D721Med (cell line): Measurements from ENCODE around the gene PDE6B.

Experiments
- DNase-seq: peaks from one replicate; pipeline ENCODE4 v3.0.0; 2011; ENCODE audit warnings: low spot score; ENCODE audit not compliant: insufficient read length
- FAIRE-seq: peaks from 2 replicates; lab custom pipeline; 2011; peaks lifted over from hg19 to GRCh38; lab: Jason Lieb, UNC
- TF ChIP-seq, protein P1 (sequence below): IDR thresholded peaks from 2 replicates; pipeline ENCODE4 v1.5.1; 2012; ENCODE audit warnings: mild to moderate bottlenecking, control low read depth; ENCODE audit not compliant: insufficient read depth; ENCODE audit errors: missing control alignments

PDE6B gene

DNA sequence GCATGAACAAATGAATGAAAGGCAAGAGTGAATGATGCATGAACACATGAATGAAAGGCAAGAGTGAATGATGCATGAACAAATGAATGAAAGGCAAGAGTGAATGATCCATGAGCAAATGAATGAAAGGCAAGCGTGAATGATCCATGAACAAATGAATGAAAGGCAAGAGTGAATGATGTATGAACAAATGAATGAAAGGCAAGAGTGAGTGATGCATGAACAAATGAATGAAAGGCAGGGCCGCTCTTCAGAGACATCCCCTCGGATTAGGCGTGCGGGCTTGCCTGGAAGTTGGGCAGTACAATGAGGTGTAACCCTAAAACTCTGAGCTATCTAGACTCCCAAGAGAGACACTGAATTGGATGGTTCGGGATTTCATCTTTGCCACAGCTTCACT, 84.0 kb downstream of the PDE6B start:
- TF ChIP-seq, protein P1, sequence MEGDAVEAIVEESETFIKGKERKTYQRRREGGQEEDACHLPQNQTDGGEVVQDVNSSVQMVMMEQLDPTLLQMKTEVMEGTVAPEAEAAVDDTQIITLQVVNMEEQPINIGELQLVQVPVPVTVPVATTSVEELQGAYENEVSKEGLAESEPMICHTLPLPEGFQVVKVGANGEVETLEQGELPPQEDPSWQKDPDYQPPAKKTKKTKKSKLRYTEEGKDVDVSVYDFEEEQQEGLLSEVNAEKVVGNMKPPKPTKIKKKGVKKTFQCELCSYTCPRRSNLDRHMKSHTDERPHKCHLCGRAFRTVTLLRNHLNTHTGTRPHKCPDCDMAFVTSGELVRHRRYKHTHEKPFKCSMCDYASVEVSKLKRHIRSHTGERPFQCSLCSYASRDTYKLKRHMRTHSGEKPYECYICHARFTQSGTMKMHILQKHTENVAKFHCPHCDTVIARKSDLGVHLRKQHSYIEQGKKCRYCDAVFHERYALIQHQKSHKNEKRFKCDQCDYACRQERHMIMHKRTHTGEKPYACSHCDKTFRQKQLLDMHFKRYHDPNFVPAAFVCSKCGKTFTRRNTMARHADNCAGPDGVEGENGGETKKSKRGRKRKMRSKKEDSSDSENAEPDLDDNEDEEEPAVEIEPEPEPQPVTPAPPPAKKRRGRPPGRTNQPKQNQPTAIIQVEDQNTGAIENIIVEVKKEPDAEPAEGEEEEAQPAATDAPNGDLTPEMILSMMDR = no peak
- FAIRE-seq = no peak
- no peak for DNase-seq

DNA sequence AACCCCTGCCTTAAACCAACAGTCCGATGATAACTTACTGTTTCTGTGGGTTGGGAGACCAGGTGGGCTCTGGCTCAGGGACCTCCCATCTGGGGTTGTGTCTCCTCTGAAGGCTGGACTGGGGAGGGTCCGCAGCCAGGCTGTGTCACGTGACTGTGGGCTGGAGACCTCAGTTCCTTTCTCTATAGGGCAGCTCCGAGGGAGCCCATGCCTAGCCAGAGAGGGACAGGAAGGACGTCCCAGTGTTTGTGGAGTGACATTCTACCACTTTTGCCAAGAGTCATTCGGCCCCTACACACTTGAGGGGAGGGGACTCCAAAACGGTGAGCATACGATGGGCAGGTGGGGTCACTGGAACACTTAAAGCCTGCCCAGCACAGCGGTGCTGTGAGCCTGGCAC, 84.7 kb downstream of the PDE6B start:
- TF ChIP-seq, protein P1 = no peak
- DNase-seq (no peak), FAIRE-seq (no peak)

DNA sequence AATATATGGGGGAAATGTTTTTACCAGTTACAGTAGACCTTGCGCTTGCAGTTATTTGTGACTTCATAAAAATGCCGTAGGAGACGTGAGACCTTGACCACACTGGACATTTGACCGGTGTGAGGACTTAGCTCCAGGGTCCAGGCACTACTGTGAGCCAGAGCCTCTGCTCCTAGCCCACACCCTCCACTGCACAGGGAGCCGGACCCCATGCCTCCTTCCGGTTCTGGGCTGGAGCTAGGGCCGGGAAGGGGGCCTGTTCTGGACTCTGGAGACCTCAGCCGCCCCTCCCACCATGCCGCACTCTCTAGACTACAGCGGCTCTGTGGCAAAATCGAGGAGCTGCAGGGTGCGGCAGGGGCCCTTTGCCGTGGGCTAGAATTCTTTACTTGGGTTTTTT, 85.5 kb downstream of the PDE6B start:
- TF ChIP-seq, protein P1 = no peak
- DNase-seq (no peak), FAIRE-seq (no peak)

DNA sequence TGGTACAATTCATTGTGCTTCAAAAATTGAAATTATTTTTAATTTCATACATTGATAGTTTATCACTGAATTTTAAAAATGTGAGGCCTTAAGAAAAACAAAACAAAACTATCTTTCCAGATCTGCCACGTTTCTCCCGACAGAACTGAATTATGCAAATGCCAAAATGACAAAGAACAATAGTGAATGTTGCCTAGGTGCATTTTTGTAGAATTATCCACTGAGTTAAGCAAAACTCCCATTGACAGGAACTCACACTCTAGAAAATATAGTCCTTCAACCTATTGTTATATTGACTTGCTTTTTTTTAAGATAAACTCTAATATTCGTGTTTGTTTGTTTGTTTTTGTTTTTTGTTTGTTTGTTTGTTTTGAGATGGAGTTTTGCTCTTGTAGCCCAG, 86.7 kb downstream of the PDE6B start:
- no peak for DNase-seq
- FAIRE-seq = no peak
- TF ChIP-seq, protein P1 = no peak

DNA sequence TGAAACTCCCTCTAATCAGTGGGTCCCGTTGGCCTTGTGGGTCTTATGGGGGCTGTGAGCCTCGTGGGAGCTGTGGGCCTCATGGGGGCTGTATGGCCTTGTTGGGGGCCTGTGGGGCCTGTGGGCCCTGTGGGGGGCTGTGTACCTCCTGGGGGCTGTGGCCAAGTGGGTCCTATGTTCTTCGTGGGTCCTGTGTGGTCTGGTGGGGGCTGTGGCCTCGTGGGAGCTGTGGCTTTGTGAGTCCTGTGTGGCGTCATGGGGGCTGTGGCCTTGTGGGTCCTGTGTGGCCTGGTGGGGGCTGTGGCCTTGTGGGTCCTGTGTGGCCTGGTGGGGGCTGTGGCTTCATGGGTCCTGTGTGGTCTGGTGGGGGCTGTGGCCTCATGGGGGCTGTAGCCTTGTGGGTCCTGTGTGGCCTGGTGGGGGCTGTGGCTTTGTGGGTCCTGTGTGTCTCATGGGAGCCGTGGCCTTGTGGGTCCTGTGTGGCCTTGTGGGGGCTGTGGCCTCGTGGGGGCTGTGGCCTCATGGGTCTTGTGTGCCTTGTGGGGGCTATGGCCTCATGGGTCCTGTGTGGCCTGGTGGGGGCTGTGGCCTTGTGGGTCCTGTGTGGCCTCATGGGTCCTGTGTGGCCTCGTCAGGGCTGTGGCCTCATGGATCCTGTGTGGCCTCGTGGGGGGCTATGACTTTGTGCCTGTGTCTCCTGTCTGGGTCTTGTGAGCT, 87.7 kb downstream of the PDE6B start:
- TF ChIP-seq, protein P1 = no peak
- DNase-seq = no peak
- no peak for FAIRE-seq

DNA sequence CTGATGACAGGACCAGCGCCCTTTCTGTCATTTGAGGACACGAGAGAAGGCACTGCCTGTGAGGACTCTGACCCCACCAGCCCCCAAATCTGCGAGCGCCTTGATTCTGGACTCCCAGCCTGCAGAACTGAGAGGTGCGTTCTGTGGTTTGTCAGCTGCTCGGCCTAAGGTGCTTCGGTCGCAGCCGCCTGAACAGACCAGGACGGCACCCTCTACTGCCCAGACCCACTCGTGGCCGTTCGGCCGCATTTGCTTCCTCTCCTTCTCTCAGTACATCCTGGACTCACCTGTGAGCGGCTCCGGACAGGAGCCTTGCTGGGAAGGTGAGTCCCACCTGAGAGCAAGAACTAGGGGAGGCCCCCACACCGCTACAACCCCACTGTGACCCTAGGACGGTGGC, 88.7 kb downstream of the PDE6B start:
- no peak for FAIRE-seq
- no peak for DNase-seq
- TF ChIP-seq, protein P1 = no peak

DNA sequence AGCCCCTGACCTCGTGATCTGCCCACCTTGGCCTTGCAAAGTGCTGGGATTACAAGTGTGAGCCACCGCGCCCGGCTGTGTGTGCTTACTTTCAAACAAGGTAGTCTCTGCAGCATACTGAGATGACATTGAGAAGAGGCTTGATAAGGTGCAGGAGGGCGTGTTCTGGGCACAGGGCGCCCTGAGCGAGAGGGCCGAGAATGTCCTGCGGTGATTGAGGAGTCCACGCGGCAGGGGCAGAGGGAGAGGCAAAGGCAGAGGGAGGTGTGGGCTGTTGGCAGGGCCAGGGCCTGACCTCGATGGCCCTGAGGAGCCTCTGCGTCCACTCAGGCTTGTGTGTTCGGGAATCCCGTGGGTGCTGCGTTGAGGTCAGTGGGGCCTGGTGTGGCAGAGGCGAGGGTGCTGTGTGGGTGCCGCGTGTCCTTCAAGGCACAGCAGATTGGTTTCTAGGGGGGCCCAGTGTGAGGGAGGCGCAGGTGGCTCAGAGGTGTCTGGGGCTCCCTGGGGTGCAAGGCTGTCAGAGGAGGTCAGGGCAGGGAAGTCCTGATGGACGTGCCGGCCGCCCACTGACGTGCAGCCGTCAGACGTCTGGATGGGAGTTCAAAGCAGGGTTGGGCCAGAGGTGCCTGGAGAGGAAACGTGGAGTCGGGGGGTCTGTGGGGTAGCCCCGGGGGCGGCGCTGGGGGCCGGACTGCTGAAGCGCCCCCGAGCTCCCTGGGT, 92.4 kb downstream of the PDE6B start:
- DNase-seq (no peak), FAIRE-seq (no peak)
- TF ChIP-seq, protein P1 = no peak
